ENCODE results near the gene DLGAP1.

The DLGAP1 gene

GRCh38 chr18:3993941-3994687 lies 461.0 kb downstream of the DLGAP1 start:
- DNase-seq (ENCODE audit: low read depth) = no peak

- DNase-seq (ENCODE audit: low read depth) = no peak
Observed at GRCh38 chr18:3985664-3986063, 469.4 kb downstream of the DLGAP1 start.

- DNase-seq (ENCODE audit: low read depth) = no peak
Observed at GRCh38 chr18:3985020-3985419, 470.1 kb downstream of the DLGAP1 start.

GRCh38 chr18:3984163-3984757 lies 470.8 kb downstream of the DLGAP1 start:
- DNase-seq (ENCODE audit: low read depth) = no peak

DNA sequence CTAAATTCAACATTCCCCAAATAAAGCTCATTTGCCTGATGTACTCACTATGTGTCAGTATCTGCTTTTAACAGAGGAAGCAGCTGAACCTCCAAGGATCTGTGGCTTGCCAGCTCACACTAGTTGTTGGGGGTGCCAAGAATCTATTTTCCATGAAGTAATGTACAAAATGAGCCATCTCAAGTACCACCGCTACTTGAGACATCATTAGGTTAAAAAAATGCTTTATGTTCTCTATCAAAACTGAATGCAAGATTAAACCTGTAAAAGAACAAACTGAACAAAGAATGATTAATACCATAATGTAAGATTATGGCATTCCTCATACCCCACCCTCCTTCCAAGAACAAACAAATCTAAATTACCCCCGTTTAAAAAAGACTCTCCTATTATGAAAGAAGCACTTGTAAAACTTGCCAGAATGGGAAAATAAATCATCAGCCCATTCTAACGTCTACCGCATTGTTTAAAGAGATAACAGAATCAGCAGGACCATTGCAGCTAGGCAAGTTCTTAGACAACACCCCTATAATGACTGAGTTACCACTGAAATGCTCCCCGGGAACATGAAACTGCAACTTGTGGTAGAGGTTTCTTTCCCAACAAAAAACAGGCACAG lies 471.6 kb downstream of the DLGAP1 start:
- no peak for DNase-seq (ENCODE audit: low read depth)

GRCh38 chr18:3982541-3982940 lies 472.6 kb downstream of the DLGAP1 start:
- no peak for DNase-seq (ENCODE audit: low read depth)

DNA sequence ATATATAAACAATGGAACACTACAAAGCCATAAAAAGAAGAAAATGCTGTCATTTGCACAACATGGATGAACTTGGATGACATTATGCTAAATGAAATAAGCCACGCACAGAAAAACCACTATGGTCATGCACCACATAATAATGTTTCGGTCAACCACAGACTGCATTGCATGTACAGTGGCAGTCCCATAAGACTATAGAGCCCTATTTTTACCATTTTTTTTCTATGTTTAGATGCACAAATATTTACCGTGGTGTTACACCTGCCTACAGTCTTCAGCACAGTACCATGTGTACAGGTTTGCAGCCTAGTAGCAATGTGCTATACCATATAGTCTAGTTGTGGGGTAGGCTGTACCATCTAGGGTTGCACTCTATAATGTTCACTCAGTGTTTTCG lies 476.1 kb downstream of the DLGAP1 start:
- no peak for DNase-seq (ENCODE audit: low read depth)

DNA sequence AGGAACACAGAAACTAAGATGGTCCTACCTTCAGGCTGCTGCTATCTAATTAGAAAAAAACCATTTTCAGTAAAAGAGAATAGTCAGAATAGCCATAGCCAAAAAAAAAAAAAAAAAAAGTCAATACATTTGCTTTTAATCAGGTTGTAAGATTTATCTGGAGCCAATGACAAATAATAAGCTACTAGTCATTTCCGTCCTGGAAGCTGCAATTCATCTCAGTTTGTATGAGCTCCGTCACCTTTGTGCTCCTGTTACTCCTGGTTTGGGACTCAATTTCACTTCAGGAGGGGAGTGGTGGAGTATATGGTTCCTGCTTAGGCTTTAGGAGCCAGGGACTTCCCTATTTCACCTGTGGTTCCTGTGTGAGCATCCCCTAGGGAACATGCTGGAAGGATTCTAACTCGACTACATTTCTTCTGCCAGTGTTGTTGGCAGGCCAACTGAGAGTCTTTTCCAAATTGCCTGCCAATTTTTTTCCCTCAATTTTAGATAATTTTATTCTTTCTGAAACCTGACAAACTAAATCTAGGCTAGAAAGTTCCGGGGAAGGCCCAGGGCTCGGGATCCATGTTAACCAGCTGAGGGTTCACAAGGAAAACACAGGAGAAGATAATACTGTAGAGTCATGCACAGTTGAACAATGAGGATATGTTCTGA lies 481.8 kb downstream of the DLGAP1 start:
- no peak for DNase-seq (ENCODE audit: low read depth)

GRCh38 chr18:3972291-3972930 lies 482.7 kb downstream of the DLGAP1 start:
- no peak for DNase-seq (ENCODE audit: low read depth)

- DNase-seq (ENCODE audit: low read depth) = no peak
Observed at GRCh38 chr18:3970929-3971328, 484.2 kb downstream of the DLGAP1 start.

GRCh38 chr18:3967359-3968180 lies 487.5 kb downstream of the DLGAP1 start:
- no peak for DNase-seq (ENCODE audit: low read depth)

GRCh38 chr18:3966642-3967358 lies 488.3 kb downstream of the DLGAP1 start:
- no peak for DNase-seq (ENCODE audit: low read depth)

GRCh38 chr18:3966246-3966641 lies 488.9 kb downstream of the DLGAP1 start:
- no peak for DNase-seq (ENCODE audit: low read depth)

DNA sequence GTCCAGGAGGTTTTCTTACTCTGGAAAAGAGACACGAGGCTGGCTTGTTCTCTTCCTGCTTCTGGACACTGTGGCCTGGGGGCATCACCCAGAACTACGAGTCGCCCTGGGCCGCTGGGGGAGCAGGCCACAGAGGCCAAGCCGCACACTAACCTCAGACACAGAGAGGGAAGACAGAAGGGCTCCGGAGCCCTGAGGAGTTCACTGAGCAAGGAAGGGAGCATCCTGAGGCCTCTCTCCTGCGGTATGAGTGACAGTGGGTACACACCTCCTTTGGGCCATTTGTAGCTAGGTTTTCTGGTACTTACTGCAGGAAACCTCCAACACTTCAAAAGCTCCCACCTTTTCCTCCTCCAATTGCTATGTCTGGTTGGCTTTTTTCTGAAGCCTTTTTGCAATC lies 494.1 kb downstream of the DLGAP1 start:
- DNase-seq (ENCODE audit: low read depth) = no peak

GRCh38 chr18:3960142-3960541 lies 495.0 kb downstream of the DLGAP1 start:
- DNase-seq (ENCODE audit: low read depth) = no peak

GRCh38 chr18:3952031-3952430 lies 503.1 kb downstream of the DLGAP1 start:
- no peak for DNase-seq (ENCODE audit: low read depth)

- DNase-seq (ENCODE audit: low read depth) = no peak
Observed at GRCh38 chr18:3950668-3951404, 504.3 kb downstream of the DLGAP1 start.

DNA sequence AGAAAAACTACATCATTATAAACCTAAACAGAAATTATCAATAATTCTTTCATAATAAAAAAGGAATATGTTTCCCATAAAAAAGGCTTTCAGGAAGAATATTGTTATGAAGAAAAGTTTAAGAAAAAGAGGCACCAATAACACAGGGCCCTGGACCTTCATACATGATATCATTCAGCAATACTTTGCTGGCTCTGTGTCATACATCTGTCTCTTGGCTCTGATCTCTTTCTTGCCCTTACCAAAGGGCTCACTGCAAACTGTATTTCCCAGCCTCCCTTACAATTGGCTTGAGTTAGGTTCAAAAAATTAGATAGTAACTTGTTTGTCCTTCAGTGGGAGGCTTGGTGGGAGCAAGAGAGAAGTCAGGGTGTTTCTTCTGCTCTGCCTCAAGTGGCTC lies 506.1 kb downstream of the DLGAP1 start:
- no peak for DNase-seq (ENCODE audit: low read depth)

- DNase-seq (ENCODE audit: low read depth) = no peak
Observed at GRCh38 chr18:3947383-3947782, 507.7 kb downstream of the DLGAP1 start.

DNA sequence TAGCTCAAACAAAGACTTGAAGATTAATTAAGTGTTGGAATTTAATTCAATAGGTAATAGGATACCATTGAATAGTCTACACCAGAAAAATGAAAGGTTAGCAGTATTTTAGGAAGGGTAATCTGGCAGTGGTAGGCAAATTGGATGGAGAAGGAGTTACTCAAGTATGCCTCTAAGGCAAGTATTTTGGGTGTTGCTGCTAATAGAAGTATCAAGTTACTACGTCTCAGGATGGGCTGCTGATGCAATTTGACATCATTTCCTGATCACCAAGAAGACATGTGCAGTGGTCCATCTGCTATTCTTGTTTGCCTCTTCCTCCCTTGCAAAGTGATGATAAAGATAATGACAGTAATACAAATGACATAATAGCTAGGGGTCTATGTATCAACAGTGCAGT lies 519.8 kb downstream of the DLGAP1 start:
- no peak for DNase-seq (ENCODE audit: low read depth)
